ENCODE data around the gene NHEJ1.

Gene NHEJ1

GRCh38 chr2:219084791-219085190 lies 75.8 kb downstream of the NHEJ1 start:
- no peak for DNase-seq

DNA sequence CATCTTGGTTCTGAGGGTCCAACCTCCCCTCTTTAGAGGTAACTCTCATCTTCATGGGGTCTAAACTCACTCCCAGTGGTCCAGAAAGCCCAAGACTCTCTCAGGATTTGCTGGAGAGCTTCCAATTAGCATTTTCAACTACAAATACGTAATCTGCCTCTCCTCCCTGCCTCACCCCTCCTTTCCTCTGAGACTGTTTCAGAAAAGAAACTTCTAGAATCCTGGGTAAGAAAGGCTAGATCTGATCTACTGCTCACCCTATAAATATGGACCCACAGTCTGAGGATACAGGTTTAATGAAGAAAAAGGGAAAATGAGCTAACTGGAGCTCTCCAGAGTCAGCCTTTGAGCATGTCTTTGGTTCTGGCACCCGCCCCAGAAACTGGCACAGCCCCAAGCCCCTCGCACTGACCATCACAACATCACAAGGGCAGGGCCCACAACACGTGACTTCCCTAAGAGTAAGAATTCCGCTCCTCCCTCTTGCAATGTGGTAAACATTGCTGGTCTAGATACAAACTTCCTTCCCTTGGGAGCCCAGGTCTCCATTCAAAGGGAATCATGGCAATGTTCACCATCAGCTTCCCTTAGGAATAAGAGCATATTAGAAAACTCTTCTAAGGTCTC lies 78.2 kb downstream of the NHEJ1 start:
- DNase-seq: no peak

- DNase-seq: no peak
Measured at GRCh38 chr2:219081701-219082331, 78.8 kb downstream of the NHEJ1 start.

- DNase-seq: no peak
Measured at GRCh38 chr2:219081096-219081495, 79.5 kb downstream of the NHEJ1 start.

- no peak for DNase-seq
Measured at GRCh38 chr2:219079417-219079816, 81.2 kb downstream of the NHEJ1 start.

DNA sequence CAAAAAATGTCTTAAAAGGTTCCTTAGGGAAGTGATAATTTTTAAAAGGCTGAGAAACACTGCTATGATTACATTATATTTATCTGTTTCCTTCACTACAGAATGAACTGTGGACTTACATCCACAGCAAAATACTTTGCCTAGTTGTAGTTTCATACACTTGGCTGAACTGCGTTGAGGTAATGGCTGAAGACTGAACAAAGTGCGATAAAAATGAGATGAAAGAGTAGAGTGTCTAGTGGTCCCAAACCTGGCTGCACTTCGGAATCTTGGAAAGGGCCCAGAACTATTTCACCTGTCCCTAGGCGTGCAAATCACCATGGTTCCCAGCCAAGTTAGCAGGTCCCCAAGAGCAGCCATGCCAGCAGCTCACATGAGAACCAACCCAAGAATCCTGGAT lies 81.7 kb downstream of the NHEJ1 start:
- no peak for DNase-seq

DNA sequence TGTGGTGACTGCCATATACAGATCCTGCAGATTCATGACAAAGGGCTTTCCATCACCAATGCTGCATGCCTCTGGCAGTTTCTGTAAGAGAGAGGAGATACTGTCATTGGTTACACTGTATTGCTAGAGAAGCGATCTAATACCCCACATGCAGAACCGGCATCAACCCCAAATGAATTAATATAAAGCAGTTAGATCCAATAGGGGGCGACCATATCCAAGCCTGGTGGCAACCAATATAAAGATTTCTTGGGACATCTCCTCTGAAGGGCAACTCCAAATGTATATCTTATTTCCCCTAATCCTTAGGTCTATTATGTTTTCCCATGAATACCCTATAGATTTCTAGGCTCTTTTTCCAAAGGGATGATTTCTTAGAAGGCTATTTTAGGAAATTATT lies 82.5 kb downstream of the NHEJ1 start:
- no peak for DNase-seq

DNA sequence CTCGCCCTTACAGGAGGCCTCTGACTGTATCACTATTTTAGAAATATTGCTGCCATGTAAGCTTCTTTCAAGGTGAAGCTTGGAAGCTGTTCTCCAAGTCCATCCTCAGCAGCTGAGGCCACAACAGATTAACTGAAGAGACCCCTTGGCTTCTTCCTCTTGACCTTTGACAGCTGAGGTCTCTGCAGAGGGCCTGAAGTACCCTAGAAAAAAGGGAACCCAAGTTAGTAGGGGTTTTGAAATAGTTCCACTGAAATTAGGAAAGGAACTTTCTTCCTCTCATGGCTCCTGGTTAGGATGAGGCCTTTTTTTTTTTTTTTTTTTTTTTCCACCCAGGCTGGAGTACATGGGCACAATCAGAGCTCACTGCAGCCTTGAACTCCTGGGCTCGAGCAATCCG lies 84.4 kb downstream of the NHEJ1 start:
- DNase-seq: no peak

GRCh38 chr2:219073413-219074129 lies 87.0 kb downstream of the NHEJ1 start:
- DNase-seq: peak; percentile 14 to 48 (median 21)

GRCh38 chr2:219072741-219073250 lies 87.8 kb downstream of the NHEJ1 start:
- no peak for DNase-seq

GRCh38 chr2:219071131-219071816 lies 89.3 kb downstream of the NHEJ1 start:
- DNase-seq: no peak

GRCh38 chr2:219065484-219065883 lies 95.1 kb downstream of the NHEJ1 start:
- DNase-seq: no peak

- no peak for DNase-seq
Measured at GRCh38 chr2:219062081-219062480, 98.5 kb downstream of the NHEJ1 start.

DNA sequence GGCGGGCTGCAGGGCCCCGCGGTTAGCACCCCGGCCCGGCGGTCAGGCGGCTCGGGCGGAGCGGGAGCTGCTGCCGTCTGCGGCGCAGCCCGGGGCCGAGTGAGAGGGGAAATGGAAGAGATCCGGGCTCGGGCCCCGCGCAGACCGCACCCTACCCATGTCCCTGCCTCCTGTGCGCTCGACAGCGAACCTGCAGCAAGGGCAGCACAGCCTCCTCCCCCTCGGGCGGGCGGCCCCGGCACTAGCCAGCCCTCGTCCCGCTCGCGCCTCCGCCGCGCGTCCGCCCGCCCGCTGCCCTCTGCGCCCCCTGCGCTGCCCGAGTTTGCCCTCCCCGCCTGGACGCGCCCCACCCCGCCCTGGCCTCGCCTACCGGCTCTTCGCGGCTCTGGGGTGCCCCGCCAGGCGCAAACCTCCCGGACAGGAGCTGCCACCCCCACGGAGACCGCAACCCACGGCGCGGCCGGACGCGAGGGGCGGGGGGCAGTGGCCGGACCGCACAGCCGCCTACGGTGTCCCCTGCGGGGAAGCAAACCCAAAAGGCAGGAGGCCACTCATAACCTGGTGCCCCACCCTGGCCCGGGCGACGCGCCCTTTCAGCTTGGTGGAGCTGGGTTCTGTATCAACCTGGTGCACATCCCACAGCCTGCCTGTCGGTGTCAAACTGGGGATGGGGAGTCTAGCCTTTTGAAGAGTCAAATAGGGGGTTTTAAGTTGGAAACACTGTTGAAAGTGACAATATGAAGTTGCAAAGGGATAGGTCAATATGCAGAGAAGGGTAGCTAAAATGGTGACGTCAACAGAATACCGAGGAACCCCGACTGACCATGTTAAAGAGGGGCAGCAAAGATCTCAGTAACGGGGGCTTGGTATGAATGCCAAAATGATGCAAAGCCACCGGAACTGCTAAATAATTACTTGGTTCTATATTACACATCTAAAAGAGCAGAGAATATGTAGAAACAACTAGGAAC lies 99.5 kb downstream of the NHEJ1 start, which contains the start of gene IHH:
IHH (minus strand) TSS at position 101 of the 971 bp plus-strand sequence. CDS start 454 bp downstream, outside the sequence.
- peak in 2 of 3 experiments; percentile 6 to 15 for DNase-seq

GRCh38 chr2:219059725-219060682 lies 100.6 kb downstream of the NHEJ1 start:
- DNase-seq: peak in 2 of 3 experiments; percentile 56

DNA sequence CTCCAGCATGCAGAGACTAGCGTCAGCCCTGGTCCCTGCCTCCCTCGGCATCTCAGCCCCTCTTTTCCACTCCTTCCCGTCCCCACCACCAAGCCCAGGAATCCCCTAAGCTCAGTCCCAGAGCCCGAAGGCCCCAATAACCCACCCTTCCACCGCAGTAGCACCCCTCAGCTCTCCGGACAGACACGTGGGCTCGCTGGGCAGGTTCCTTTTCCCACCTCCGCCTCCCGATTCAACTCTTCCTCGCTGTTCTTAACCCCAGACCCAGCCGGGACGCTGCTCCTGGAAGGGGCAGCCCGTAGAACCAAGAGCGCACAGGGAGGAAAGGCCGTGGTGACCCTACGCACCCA lies 101.3 kb downstream of the NHEJ1 start:
- no peak for DNase-seq

GRCh38 chr2:219058541-219059374 lies 101.9 kb downstream of the NHEJ1 start:
- peak in 2 of 3 experiments; percentile 50 to 56 for DNase-seq

GRCh38 chr2:219057709-219058540 lies 102.7 kb downstream of the NHEJ1 start:
- DNase-seq: peak; percentile 53 to 86 (median 78)

Data from NCI-H1417 (cell line).